Large intestine (tissue), 3 donors: ENCODE results near the gene XPNPEP2. TPM values are rescaled to one million over a fixed set of nuclear protein-coding genes. Genes with fewer than 3 reads are reported as not detected.
A peak's percentile ranks its signal among the peaks of the same experiment; 100 is the strongest.

ENCODE experiments used
- DNase-seq, 2 donors: peaks; one replicate each; pipeline versions ENCODE4 v3.0.0 to v3.0.0-alpha.2; 2013
- H3K27ac ChIP-seq: one replicate; pipeline ENCODE4 v1.5.1; 2013; ENCODE audit warnings: low read length
- H3K27me3 ChIP-seq: 2 replicates; pipeline ENCODE4 v1.6.1; 2013; ENCODE audit warnings: low read length; ENCODE audit not compliant: control insufficient read depth, insufficient read depth
- H3K36me3 ChIP-seq: 2 replicates; pipeline ENCODE4 v1.6.1; 2013; ENCODE audit warnings: low read length; ENCODE audit not compliant: control insufficient read depth, insufficient read depth
- H3K4me1 ChIP-seq: one replicate; pipeline ENCODE4 v1.6.1; 2013; ENCODE audit warnings: low read length; ENCODE audit not compliant: control insufficient read depth, insufficient read depth
- H3K4me3 ChIP-seq: one replicate; pipeline ENCODE4 v1.5.1; 2013; ENCODE audit warnings: low read length
- H3K9me3 ChIP-seq: one replicate; pipeline ENCODE4 v1.6.1; 2013; ENCODE audit warnings: mild to moderate bottlenecking, low read depth, low read length, moderate library complexity; ENCODE audit not compliant: control insufficient read depth
- WGBS: methylation state at CpG from one replicate; pipeline ENCODE4 v1.1.5; 2013; ENCODE audit warnings: low lambda C conversion rate; ENCODE audit not compliant: insufficient coverage; 5-methylcytosine and 5-hydroxymethylcytosine counted together
- polyA plus RNA-seq: library from polyadenylated mRNA; unstranded; fragments of 120-200 nt; gene quantifications from one replicate; pipeline ENCODE4 v1.2.1, GENCODE V29; 2013

Gene XPNPEP2
- polyA plus RNA-seq, 1 donor: 353 TPM

DNA sequence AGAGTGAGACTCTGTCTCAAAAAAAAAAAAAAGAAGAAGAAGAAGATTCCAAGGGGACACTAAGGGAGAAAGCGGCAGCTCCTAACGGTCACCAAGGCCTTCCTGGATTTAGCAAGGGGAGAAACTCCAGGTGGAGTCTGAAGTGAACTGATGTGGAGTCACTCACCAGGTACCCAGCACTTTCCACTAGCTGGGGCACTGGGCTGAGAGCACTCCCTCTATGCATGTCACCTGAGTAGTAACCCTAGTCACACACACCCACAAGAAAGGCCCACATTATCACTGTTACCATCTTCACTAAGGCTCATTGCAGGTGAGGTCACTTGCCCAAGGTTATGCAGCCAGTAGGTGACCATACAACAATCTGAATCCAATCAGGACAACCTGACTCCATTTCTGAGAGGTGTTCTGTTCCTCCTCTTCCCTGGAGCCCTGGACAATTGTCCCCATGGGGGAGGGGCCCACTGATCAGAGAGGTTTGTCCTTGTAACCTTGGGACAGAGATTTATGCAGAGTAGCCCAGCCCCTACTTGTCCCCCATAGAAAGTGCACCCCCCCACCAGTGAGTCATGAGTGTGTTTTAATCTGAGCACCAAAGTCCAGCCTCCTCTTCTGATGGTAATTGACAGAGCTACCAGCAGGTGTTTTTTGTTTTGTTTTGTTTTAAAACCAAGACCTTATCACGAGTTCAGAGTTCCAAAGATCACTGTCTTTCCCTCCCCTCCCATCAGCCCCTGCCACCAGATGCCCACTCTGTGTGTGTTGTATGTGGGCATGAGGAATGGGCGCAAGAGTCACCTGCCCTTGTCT is 35.1 kb downstream of the XPNPEP2 start:
- WGBS: no CpG with 5 or more reads among the region's 4 CpGs
- peak overlapping the region; percentile 89 for H3K27ac ChIP-seq

GRCh38 chrX:129777218-129778030 is 38.6 kb downstream of the XPNPEP2 start:
- no CpG with 5 or more reads among the region's 30 CpGs for WGBS
- Histone ChIP-seq H3K27me3 (no peaks in the 10 kb centered on the region), H3K9me3 (no peaks in the 10 kb centered on the region), H3K4me1 (peaks cover 36% of the 10 kb centered on the region), H3K36me3 (no peaks in the 10 kb centered on the region), H3K27ac (peak overlapping the region; percentile 96), H3K4me3 (no peak overlapping the region)
- peak; percentile 33 to 66 for DNase-seq

More for the DNA sequence above, 35.1 kb downstream of the XPNPEP2 start:
- Histone ChIP-seq H3K4me1 (peaks cover 45% of the 10 kb centered on the region), H3K36me3 (no peaks in the 10 kb centered on the region), H3K27me3 (no peaks in the 10 kb centered on the region), H3K4me3 (no peak overlapping the region), H3K9me3 (no peaks in the 10 kb centered on the region)
- DNase-seq: peak; percentile 80 to 90

GRCh38 chrX:129779086-129779672 is 40.4 kb downstream of the XPNPEP2 start:
- WGBS: no CpG with 5 or more reads among the region's 7 CpGs
- H3K4me1 ChIP-seq: peaks cover 23% of the 10 kb centered on the region
- no peaks in the 10 kb centered on the region for H3K27me3 ChIP-seq
- H3K9me3 ChIP-seq: no peaks in the 10 kb centered on the region
- H3K27ac ChIP-seq: no peak overlapping the region
- no peak for DNase-seq
- H3K36me3 ChIP-seq: no peaks in the 10 kb centered on the region
- no peak overlapping the region for H3K4me3 ChIP-seq

DNA sequence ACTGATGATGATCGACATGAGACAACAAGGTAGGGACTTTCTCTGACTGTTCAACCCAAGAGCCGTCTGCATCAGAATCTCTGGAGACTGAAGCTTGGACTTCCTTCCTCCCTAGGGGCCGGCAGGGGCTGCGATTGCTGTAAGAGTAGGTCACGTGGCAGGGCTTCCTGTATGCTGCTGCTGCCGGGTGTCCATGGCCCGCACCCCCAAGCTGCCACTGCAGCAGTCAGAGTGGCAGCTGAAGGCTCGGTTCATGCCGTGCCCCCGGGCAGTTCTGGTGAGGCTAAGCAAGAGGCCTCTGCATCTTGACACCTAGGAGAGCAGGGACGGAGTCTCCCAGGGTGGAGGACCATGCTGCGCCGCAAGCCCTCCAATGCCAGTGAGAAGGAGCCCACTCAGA is 41.0 kb downstream of the XPNPEP2 start, which contains the start of gene SASH3:
Gene SASH3 (plus strand): TSS at position 203 of the 400 bp plus-strand sequence. CDS start 149 bp downstream, at position 352.
- no CpG with 5 or more reads among the region's 13 CpGs for WGBS
- DNase-seq: no peak
- Histone ChIP-seq H3K4me3 (peak within 1 kb of the TSS; percentile 13), H3K27me3 (no peaks in the 10 kb centered on the region), H3K9me3 (no peaks in the 10 kb centered on the region), H3K36me3 (no peaks in the 10 kb centered on the region), H3K27ac (no peak within 1 kb of the TSS), H3K4me1 (peaks cover 21% of the 10 kb centered on the region)

- Histone ChIP-seq H3K4me3 (no peak overlapping the region), H3K36me3 (no peaks in the 10 kb centered on the region), H3K9me3 (no peaks in the 10 kb centered on the region), H3K4me1 (peaks cover 14% of the 10 kb centered on the region), H3K27me3 (no peaks in the 10 kb centered on the region), H3K27ac (no peak overlapping the region)
- WGBS: no CpG with 5 or more reads among the region's 6 CpGs
- no peak for DNase-seq
These were observed 41.8 kb downstream of the XPNPEP2 start for GRCh38 chrX:129780441-129781105.

GRCh38 chrX:129781134-129781672 is 42.4 kb downstream of the XPNPEP2 start:
- Histone ChIP-seq H3K27ac (no peak overlapping the region), H3K9me3 (no peaks in the 10 kb centered on the region), H3K4me1 (peaks cover 14% of the 10 kb centered on the region), H3K36me3 (no peaks in the 10 kb centered on the region), H3K4me3 (no peak overlapping the region), H3K27me3 (no peaks in the 10 kb centered on the region)
- DNase-seq: no peak
- WGBS: no CpG with 5 or more reads among the region's 8 CpGs

DNA sequence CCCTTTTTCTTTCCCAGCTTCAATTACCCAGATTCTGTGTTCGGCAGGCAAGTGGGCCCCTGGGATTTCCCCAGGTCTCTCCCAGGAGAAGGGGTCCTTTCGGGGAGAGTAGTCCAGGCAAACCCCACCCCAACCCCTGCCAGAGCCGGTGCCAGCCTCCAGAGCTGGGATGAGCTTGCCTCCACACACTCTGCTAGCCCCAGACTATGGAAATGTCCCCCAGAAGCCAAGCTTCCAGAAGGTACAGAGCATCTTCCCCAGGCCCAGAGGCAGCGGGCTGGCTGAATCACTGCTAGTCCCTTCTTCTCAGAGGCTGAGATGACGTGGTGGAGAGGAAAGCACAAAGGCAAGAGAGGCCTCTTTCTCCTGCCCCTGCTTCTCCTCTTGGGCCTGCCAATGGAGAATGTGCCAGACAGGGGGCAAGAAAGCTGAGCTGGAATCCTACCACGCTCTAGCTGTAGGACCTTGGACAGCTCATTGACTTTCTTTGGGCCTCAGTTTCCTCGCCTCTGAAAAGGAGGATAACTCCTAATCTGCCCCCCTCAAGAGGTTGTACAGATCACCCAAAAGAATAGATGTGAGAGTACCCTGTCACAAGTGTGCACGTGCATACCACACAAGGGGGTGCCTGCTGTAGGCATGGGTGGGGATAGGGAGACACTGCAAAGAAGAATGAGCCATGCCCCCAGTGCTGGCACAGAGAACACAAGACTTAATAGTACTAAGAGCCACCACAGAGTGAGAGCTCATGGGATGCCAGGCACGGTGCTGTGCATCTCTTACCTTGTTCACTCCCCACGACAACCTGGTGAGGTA is 43.1 kb downstream of the XPNPEP2 start:
- no peak overlapping the region for H3K27ac ChIP-seq
- no CpG with 5 or more reads among the region's 10 CpGs for WGBS
- DNase-seq: no peak
- H3K9me3 ChIP-seq: no peaks in the 10 kb centered on the region
- H3K4me1 ChIP-seq: peaks cover 8% of the 10 kb centered on the region
- H3K36me3 ChIP-seq: no peaks in the 10 kb centered on the region
- no peaks in the 10 kb centered on the region for H3K27me3 ChIP-seq
- H3K4me3 ChIP-seq: no peak overlapping the region

DNA sequence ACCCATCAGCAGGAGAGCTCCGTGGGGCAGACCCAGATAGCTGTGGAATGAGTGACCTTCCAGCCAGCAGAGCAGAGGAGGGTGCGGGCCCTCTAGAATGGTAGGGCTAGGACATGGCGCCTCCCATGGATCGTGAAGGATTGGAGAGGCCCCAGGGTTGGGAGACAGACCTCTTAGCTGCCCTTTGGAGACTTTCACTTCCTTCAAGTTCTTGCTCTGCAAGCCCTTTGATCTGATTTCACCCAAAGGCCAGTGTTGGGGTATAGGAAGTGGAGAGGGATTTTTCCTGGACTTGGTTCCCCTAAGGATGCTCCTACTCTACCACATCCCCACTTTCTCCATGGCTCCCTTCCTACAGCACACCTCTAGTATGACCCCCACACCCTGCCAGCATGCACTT is 43.9 kb downstream of the XPNPEP2 start:
- H3K9me3 ChIP-seq: no peaks in the 10 kb centered on the region
- no peaks in the 10 kb centered on the region for H3K4me1 ChIP-seq
- no peaks in the 10 kb centered on the region for H3K36me3 ChIP-seq
- no peak overlapping the region for H3K4me3 ChIP-seq
- no peak overlapping the region for H3K27ac ChIP-seq
- no peaks in the 10 kb centered on the region for H3K27me3 ChIP-seq
- DNase-seq: no peak
- WGBS: no CpG with 5 or more reads among the region's 4 CpGs

GRCh38 chrX:129783291-129783713 is 44.5 kb downstream of the XPNPEP2 start:
- Histone ChIP-seq H3K27me3 (no peaks in the 10 kb centered on the region), H3K9me3 (no peaks in the 10 kb centered on the region), H3K4me1 (no peaks in the 10 kb centered on the region), H3K27ac (no peak overlapping the region), H3K4me3 (no peak overlapping the region), H3K36me3 (no peaks in the 10 kb centered on the region)
- no CpG with 5 or more reads among the region's 11 CpGs for WGBS
- no peak for DNase-seq
